GM19035 (cell line): Measurements from ENCODE around the gene NTN3.
A peak's percentile ranks its signal among the peaks of the same experiment; 100 is the strongest.

Source experiments
- ATAC-seq: cut with Tn5 transposase; IDR thresholded peaks from one replicate; pipeline ENCODE4 v1.9.1; 2021; ENCODE audit not compliant: unreplicated experiment

NTN3 gene

DNA sequence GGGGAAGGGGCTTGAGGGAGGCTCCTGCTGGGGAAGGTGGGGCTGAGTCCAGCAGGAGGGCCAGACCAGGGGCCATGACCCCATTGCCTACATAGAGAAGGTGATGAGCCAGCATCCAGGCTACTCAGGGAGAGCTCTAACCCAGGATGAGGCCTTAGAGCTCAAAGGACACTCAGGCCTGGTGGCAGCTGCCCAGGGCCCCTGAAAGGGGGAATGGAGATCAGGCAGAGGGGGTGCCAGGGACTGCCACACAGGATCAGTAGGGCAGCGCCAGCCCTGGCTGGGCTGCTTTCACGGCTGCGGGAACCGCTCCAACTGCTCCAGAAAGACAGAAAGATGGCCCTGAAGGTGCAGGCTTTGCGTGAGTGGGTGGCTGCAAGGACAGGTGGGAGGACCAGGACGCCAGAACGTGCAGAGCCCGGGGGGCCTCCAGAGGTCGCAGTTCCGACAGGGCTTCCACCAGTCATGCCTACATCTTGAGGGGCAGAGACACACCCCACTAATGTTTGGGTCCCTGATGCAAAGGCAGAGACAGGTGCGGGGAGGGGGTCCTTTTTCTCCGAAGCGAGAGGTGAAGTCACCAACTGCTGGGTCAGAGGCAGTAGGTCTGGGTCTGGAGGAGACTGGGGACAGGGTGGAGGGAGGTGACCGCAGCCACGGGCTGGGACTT is 41.8 kb downstream of the NTN3 start:
- no peak for ATAC-seq

GRCh38 chr16:2513405-2514332 is 42.6 kb downstream of the NTN3 start, which contains the start of gene ATP6V0C:
ATP6V0C (plus strand) TSS chr16:2513952; CDS start chr16:2514104, 152 bp downstream.
- ATAC-seq = peak; percentile 71

DNA sequence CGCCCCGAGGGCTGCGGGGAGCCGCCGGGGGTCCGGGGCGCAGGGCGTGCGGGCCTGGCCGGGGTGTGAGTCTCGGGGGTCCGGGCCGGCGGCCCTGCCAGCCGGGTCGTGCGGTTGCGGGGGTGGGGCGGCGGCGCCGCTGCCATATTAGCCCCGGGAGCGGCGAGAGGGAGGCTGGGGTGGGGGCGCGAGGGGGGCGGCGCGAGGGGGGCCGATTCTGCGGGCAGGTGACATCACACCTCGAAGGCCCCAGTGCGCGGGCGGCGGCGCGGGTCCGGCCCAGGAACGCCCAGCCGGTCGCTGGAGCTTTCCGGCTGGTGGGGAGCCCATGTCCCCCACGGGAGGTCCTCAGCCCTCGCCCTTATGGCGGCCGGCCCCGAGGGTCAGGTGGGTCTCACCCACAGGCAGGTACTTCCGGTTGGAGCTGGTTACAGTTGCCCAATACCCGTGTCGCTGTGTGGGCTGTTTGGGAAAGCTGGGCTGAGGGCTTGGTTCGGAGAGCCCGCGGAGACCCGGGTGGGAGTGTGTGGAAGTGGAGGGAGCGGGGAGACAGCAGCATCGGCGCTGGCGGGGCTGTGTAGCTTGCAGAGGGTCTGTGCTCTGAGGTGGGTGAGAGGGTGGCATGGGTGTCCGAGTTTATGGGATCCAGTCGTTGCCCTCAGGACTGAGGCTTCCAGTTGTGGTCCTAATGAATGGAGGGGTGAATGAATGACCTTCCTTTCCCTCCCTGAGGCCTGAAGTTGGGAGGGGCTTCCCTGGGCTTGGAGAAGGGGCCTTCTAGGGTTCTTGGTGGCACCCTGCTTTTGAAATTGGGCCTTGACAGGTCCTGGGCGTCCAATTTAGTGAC is 43.5 kb downstream of the NTN3 start:
- ATAC-seq = no peak

- no peak for ATAC-seq
Measured at GRCh38 chr16:2515180-2515851, 44.2 kb downstream of the NTN3 start.

- ATAC-seq = no peak
Measured at GRCh38 chr16:2516391-2517240, 45.5 kb downstream of the NTN3 start.

DNA sequence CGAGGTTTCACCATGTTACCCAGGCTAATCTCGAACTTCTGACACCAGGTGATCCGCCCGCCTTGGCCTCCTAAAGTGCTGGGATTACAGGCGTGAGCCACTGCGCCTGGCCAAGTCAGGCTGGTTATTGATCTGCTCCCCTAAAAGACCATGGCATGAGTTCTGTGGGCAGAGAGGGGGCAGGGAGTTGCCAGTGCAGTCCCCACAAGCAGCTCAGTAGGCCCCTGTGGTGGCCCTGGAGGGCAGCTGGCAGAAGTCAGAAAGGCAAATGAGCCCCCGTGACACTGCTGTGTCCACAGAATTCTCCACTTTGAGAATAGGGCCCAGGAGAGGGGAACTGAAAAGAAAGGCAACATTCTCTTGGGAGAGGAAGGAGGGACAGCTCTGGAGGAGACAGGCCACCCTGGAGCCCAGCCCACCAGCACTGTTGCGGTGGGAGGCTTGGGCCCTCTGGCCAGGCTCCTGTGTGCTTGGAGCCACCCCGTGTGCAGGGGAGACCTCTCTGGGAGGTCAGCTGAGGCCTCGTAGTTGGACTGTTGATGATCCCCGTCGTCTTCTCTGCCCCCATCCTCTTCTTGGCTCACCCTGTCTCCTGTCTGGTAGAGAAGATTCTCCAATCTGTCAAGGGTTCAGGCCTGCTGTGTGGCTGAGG is 47.0 kb downstream of the NTN3 start:
- no peak for ATAC-seq

DNA sequence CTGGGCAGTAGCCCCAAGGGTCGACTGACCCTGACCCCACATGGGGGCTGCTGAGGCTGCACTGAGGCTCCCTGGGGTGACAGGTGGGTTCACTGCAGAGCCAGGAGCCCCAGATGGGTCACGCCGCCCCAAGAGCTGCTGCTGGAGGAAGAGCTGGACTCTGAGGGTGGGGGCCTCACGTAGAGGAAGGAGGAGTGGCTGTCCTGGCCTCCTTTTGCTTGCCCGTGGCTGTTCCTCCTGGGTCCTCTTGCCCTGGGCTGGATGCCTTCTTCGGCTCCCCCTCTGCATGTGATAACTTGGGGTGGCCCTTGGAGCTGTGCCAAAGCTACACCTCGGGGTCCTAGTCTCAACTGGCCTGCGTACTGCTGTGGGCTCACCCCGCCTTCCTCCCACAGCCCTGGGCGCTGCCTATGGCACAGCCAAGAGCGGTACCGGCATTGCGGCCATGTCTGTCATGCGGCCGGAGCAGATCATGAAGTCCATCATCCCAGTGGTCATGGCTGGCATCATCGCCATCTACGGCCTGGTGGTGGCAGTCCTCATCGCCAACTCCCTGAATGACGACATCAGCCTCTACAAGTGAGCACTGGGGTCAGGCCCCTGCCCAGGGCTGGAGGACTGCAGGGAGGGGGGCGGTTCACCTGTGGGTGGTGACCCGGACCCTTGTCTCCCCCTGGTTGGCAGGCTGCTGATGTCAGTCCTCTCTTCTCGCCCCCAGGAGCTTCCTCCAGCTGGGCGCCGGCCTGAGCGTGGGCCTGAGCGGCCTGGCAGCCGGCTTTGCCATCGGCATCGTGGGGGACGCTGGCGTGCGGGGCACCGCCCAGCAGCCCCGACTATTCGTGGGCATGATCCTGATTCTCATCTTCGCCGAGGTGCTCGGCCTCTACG is 48.0 kb downstream of the NTN3 start:
- ATAC-seq = no peak

GRCh38 chr16:2519711-2520080 is 48.6 kb downstream of the NTN3 start:
- no peak for ATAC-seq

- ATAC-seq = peak; percentile 56
Measured at GRCh38 chr16:2520097-2520783, 49.1 kb downstream of the NTN3 start, which contains the start of gene AMDHD2. AMDHD2 (plus strand) TSS chr16:2520371; CDS start chr16:2520459, 88 bp downstream.

DNA sequence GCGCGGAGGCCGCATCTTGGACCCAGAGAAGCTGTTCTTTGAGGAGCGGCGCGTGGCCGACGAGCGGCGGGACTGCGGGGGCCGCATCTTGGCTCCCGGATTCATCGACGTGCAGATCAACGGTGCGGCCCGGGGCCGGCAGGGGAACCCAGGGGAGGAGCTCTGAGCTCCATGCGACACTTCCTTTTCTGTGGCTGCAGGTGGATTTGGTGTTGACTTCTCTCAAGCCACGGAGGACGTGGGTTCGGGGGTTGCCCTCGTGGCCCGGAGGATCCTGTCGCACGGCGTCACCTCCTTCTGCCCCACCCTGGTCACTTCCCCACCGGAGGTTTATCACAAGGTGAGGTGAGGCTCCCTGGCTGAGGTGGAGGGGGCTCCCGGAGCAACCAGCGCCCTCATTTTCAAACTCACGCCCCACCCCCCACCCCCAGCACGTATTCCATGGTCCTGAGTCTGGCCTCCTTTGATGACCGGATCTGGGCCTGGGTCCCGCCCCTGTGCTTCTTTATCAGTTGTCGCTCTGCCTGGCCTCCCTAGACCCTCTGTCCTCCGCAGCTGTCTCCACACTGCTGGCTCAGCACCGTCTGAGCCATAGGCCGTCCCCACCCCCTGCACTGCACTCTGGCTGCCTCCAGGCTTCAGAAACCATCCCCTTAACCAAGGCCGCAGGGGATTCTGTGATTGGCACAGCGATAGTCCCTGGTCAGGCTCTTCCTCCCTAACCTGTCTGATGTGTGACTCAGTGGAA is 49.9 kb downstream of the NTN3 start:
- ATAC-seq = peak; percentile 28
